GM12891 (cell line): ENCODE measurements around the gene CCDC154.

Experiments
- PAX5 ChIP-seq: IDR thresholded peaks from 2 replicates; pipeline ENCODE4 v1.6.1; 2011; ENCODE audit warnings: low read length, moderate library complexity, mild to moderate bottlenecking; ENCODE audit not compliant: insufficient read depth, severe bottlenecking
- POLR2A ChIP-seq: IDR thresholded peaks from 2 replicates; pipeline ENCODE4 v1.6.1; 2011; ENCODE audit warnings: low read depth, low read length, control low read depth
- POLR2AphosphoS5 ChIP-seq: IDR thresholded peaks from 2 replicates; pipeline ENCODE4 v1.6.1; 2011; ENCODE audit warnings: low read depth, low read length, control low read depth
- POU2F2 ChIP-seq: IDR thresholded peaks from 2 replicates; pipeline ENCODE4 v1.6.1; 2011; ENCODE audit warnings: low read depth, mild to moderate bottlenecking, control low read depth, low read length, moderate library complexity
- SPI1 ChIP-seq: IDR thresholded peaks from 2 replicates; pipeline ENCODE4 v1.6.1; 2011; ENCODE audit warnings: low read depth, low read length, control low read depth
- TAF1 ChIP-seq: IDR thresholded peaks from 2 replicates; pipeline ENCODE4 v1.6.1; 2011; ENCODE audit warnings: low read depth, low read length, control low read depth

- TF ChIP-seq POLR2A (no peak), TAF1 (no peak), POLR2AphosphoS5 (no peak), SPI1 (no peak), PAX5 (no peak), POU2F2 (no peak)
Measured at GRCh38 chr16:1429631-1430030, 14.7 kb downstream of the CCDC154 start.
